CD4-positive, alpha-beta T cell treated with Interleukin-6 at 100 ng/mL for 8 hours (primary cell): ENCODE results near the gene DCTN2.
"Not testable (repeated sequence)": the region's sequence is repeated elsewhere in the genome, so short reads cannot be mapped to it uniquely, and the experiment has no call there.

Experiments
- DNase-seq: peaks from one replicate; pipeline ENCODE4 v3.0.0-alpha.2; 2020; ENCODE audit warnings: mixed read lengths, low spot score

Gene DCTN2

DNA sequence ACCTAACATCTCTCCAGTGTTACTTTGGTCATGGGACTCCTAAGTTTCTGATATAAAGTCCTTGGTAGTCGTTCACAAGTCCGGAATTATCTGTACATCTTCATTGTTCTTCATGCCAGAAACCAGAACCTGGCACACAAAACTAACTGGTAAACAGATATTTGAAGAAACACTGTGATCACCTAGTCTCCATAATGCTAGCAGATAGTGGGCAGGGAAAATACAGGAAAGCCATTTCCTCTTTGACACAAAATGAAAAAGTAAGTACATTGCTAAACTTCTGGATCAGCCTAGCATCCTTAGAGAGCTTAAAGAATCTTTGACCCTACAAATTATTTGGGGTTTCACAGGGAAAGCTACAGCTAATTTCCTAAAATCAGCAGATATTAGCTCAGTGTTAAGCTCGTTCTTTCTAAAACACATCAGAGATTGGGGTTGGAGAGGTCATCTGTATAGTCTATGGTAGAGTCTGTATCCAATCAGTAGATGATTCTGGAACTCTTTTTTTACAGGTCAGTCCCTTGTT is 31.5 kb downstream of the DCTN2 start:
- DNase-seq = no peak

- no peak for DNase-seq
Observed at GRCh38 chr12:57514720-57515407, 32.1 kb downstream of the DCTN2 start.

DNA sequence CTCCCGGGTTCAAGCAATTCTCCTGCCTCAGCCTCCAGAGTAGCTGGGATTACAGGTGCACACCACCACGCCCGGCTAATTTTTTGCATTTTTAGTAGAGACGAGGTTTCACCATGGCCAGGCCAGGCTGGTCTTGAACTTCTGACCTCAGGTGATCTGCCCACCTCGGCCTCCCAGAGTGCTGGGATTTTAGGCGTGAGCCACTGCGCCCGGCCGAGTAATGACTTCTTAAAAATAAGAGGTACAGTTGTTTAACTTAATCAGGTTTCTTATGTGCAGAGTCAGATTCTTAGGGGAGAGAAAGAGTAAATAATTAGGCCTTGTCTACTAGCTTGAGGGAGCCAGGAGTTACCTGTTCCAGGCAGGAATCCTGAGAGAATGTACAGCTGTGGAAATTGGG is 32.7 kb downstream of the DCTN2 start:
- DNase-seq = not testable (repeated sequence)

- DNase-seq = not testable (repeated sequence)
Observed at GRCh38 chr12:57513677-57514076, 33.3 kb downstream of the DCTN2 start.

- no peak for DNase-seq
Observed at GRCh38 chr12:57513266-57513665, 33.7 kb downstream of the DCTN2 start.

GRCh38 chr12:57512665-57513064 is 34.3 kb downstream of the DCTN2 start:
- no peak for DNase-seq

DNA sequence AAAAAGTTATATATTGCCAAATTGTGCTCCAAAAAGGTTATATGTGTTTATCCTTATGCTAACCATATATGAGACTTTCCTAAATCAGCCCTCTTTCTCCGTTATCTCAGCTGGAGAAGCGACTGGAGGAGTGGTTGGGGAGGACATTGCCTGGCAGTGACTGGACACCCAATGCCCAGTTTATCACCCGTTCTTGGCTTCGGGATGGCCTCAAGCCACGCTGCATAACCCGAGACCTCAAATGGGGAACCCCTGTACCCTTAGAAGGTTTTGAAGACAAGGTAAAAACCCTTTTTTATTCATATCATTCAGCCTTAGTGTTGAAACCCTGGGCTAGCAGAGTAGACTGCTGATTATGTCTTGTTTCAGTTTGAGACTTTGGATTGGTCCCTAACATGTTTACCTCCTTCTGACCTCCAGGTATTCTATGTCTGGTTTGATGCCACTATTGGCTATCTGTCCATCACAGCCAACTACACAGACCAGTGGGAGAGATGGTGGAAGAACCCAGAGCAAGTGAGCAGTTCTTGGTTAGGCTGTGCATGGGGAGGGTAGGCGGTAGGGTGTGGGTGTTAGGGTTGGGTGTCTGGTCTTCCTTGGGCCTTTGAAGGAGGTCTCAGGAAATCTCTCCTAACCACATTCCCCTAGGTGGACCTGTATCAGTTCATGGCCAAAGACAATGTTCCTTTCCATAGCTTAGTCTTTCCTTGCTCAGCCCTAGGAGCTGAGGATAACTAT is 35.2 kb downstream of the DCTN2 start:
- DNase-seq = no peak

DNA sequence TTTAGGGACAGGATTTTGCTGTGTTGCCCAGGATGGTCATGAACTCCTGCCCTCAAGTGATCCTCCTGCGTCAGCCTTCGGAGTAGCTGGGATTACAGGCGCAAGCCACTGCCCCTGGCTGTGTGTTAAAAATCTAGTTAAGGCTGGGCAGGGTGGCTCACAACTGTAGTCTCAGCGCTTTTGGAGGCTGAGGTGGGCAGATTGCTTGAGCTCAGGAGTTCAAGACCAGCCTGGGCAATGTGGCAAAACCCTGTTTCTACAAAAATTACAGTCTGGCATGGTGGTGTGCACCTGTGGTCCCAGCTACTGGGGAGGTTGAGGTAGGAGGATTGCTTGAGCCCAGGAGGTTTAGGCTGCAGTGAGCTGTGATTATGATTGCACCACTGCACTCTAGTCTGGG is 35.8 kb downstream of the DCTN2 start:
- DNase-seq = no peak

DNA sequence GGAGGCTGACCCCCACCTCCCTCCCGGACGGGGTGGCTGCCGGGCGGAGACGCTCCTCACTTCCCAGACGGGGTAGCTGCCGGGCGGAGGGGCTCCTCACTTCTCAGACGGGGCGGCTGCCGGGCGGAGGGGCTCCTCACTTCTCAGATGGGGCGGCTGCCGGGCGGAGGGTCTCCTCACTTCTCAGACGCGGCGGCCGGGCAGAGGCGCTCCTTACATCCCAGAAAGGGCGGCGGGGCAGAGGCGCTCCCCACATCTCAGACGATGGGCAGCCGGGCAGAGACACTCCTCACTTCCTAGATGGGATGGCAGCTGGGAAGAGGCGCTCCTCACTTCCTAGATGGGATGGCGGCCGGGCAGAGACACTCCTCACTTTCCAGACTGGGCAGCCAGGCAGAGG is 39.2 kb downstream of the DCTN2 start:
- DNase-seq = not testable (repeated sequence)

GRCh38 chr12:57506541-57506940 is 40.5 kb downstream of the DCTN2 start:
- DNase-seq = not testable (repeated sequence)

GRCh38 chr12:57502311-57502969 is 44.6 kb downstream of the DCTN2 start:
- not testable (repeated sequence) for DNase-seq

DNA sequence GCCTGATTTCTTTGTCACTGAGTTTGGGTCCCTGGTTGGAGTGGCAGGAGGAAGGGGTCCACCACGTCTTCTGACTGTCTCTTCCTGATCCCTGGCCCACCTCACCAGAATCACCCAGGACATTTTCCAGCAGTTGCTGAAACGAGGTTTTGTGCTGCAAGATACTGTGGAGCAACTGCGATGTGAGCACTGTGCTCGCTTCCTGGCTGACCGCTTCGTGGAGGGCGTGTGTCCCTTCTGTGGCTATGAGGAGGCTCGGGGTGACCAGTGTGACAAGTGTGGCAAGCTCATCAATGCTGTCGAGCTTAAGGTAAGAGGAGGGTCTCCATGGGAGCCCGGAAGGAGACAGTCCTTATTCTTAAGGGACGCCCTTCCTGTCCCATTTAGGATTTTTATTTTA is 46.8 kb downstream of the DCTN2 start:
- no peak for DNase-seq

DNA sequence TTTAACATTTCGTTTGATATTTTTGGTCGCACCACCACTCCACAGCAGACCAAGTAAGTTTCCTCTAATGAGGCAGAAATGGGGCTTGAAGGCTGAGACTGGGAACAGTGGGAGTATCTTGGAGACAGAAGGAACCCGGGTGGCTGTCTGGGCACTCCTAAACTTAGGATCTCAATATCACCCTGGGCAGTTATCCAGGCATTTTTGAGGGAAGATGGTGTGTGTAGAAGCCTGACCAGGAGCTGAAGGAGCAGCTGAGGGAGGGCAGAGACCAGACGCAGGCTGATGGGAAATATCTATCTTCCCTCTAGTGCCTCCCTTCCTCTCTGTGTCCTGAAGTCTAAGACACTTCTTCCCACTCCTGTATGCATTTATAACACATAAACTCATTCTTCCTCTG is 48.4 kb downstream of the DCTN2 start:
- DNase-seq = no peak

DNA sequence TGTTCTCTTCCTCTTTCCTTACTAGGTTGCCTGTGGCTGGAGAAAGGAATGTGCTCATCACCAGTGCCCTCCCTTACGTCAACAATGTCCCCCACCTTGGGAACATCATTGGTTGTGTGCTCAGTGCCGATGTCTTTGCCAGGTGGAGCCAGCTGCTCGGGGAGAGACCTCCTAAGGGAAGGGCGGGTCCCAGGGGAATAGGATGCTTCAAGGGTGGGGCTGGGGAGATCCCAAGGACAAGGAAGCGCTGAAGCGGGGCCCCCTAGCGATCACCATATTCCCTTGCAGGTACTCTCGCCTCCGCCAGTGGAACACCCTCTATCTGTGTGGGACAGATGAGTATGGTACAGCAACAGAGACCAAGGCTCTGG is 48.9 kb downstream of the DCTN2 start:
- no peak for DNase-seq

DNA sequence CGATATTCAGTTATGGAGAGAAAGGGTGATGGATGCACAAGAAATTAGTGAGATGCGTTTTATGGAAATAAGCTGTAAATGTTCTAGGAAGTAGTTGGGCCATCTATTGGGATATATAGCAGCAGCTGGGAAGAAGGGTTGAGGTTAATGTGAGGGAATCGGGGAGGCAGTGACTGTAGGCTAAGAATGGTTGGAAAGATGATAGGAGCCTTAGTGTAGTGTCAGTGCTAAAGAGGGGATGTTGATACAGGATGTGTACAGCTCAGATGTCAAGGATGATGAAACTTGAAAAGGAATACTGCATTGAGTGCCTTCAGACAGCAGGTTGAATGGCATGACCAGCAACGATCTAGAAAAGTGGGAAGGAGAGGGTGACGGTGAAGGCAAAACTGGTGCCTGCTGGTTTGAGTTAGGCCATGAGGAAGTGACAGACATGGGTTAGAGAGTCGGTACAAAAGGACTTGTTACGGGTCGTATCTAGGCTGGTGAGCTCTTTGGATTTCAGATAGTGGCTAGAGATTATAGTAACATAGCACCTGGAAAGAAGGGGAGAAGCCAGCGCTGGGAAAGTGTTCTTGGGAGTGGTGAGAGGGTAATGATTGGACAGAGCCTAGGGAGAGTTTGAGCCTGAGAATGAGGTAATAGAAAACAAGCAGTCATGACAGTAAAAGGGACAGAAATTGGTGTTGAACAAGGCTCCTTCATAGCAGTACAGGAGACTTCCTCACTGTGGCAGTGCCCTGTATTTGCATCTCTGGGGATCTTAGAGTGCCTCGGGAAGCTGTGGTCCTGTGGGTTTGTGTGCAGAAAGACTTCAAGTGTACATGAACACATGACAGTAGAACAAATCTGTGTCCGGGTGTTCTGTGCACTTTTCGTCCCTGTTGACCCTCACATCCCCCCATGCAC is 49.5 kb downstream of the DCTN2 start:
- DNase-seq = no peak

DNA sequence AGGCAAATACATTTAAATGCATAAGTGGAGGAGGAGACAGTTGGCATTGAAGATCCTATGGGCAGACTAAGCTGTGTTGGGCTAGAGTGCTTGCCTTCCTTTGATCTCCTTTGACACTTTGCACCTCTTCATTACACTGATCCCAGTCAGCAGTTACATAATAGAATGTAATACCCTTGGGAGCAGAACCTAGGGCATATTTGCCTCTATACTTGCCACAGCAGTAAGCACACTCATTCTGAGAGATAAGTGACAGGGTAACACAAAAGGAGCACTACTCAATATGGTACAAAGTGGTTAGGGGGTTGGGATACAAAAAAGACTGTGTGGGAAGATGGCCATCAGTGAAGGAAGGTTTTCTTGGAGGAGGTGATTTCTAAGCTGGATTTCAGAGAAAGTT is 50.2 kb downstream of the DCTN2 start:
- no peak for DNase-seq

DNA sequence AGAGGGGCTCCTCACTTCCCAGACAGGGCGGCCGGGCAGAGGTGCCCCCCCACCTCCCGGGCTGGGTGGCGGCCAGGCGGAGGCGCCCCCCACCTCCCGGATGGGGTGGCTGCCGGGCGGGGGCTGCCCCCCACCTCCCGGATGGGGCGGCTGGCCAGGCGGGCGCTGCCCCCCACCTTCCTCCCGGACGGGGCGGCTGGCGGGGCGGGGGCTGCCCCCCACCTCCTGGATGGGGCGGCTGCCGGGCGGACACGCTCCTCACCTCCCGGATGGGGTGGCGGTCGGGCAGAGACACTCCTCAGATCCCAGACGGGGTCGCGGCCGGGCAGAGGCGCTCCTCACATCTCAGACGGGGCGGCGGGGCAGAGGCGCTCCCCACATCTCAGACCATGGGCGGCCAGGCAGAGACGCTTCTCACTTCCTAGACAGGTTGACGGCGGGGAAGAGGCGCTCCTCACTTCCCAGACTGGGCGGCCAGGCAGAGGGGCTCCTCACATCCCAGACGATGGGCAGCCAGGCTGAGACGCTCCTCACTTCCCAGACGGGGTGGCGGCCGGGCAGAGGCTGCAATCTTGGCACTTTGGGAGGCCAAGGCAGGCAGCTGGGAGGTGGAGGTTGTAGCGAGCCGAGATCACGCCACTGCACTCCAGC is 51.8 kb downstream of the DCTN2 start:
- DNase-seq = not testable (repeated sequence)

GRCh38 chr12:57491393-57492280 is 55.4 kb downstream of the DCTN2 start:
- no peak for DNase-seq

DNA sequence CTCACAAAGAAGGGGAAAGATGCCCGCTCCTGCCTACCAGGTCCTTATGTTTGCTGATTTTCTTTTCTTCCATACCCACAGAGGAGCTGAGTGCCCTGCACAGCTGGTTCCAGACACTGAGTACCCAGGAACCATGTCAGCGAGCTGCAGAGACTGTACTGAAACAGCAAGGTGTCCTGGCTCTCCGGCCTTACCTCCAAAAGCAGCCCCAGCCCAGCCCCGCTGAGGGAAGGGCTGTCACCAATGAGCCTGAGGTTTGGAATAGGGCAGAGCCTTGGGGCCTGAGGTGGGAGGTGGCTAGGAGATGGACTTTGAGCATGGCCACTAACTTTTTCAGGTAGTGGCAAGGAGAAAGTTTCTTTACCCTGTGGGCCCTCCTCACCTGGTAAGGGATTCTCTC is 56.9 kb downstream of the DCTN2 start:
- DNase-seq = no peak

DNA sequence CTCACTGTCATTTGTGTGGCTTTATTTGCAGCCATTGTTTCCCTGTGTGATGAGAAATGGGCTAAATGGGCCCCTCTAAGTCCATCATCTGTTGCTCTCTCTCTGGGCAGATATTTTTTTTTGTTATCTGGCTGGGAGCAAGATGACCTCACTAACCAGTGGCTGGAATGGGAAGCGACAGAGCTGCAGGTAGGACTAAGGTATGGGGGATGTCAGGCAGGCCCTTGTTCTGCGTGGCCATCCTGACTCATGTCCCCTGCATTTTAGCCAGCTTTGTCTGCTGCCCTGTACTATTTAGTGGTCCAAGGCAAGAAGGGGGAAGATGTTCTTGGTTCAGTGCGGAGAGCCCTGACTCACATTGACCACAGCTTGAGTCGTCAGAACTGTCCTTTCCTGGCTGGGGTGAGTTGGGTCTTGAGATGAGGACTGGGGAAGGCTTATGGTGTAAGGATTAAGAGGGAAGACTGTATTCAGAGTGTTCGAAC is 57.8 kb downstream of the DCTN2 start:
- DNase-seq = no peak
